Measurements from ENCODE around the gene RAP1A.

GRCh38 chr1:111717450-111717849 is 97.9 kb downstream of the RAP1A start:
- TF ChIP-seq POLR2A (IDR thresholded peaks at IDR 0.05) (no peak), POLR2AphosphoS5 (IDR thresholded peaks at IDR 0.05) (no peak), CTCF (IDR thresholded peaks at IDR 0.05) (no peak)

Data from transverse colon (tissue), 4 donors.